SK-N-SH (cell line): ENCODE results near the gene RCSD1. TPM values are rescaled to one million over a fixed set of nuclear protein-coding genes. Genes with fewer than 3 reads are reported as not detected.

Source experiments
- CTCF ChIA-PET: fragments of 300-600, 350-600 bp; formaldehyde crosslinking; extraction: SDS; loops from one replicate; lab custom pipeline; 2021; lab: Yijun Ruan, JAX
- POLR2A ChIA-PET: fragments of 350-600 bp; sonication (Branson Sonifier 250); formaldehyde crosslinking; extraction: SDS; loops from one replicate; lab custom pipeline; 2020; ENCODE audit warnings: antibody characterized with exemption, inconsistent platforms; lab: Yijun Ruan, JAX
- DNase-seq: peaks from one replicate; pipeline ENCODE4 v3.0.0; 2012
- H2AFZ ChIP-seq: fragments of 200-600 bp; sonication (generic); 2 replicates; pipeline ENCODE4 v1.8.1; 2016; ENCODE audit warnings: antibody characterized with exemption, mild to moderate bottlenecking, low read depth
- H3F3A ChIP-seq: fragments of 200-600 bp; sonication (generic); replicated peaks from 2 replicates; pipeline ENCODE3; 2016; ENCODE audit warnings: antibody characterized with exemption, mild to moderate bottlenecking; ENCODE audit not compliant: insufficient read depth
- H3K27ac ChIP-seq, 2 experiments: fragments of 200-500 bp in 1 of 2; fragments of 200-600 bp in 1 of 2; sonication (Bioruptor generic) in 1 of 2; sonication (generic), shearing (Covaris generic) in 1 of 2; 2 replicates each; pipeline versions ENCODE4 v1.5.1 to v1.6.1; 2014 to 2016; ENCODE audit warnings: low read depth in 2 of 2, inconsistent platforms in 1 of 2, low read length in 1 of 2, mild to moderate bottlenecking in 1 of 2, mixed read lengths in 1 of 2
- H3K27me3 ChIP-seq: fragments of 200-600 bp; sonication (generic), shearing (Covaris generic); 2 replicates; pipeline ENCODE4 v1.6.1; 2016; ENCODE audit warnings: mixed run types; ENCODE audit not compliant: insufficient read depth
- H3K36me3 ChIP-seq, 2 experiments: fragments of 200-500 bp in 1 of 2; fragments of 200-600 bp in 1 of 2; sonication (Bioruptor generic) in 1 of 2; sonication (generic) in 1 of 2; replicated peaks in 1 of 2; 2 replicates each; pipeline versions ENCODE3 to v1.5.1; 2014 to 2016; ENCODE audit warnings: low read length in 1 of 2, mild to moderate bottlenecking in 1 of 2; ENCODE audit not compliant: insufficient read depth in 2 of 2, control insufficient read depth in 1 of 2
- H3K4me1 ChIP-seq, 2 experiments: fragments of 200-500 bp in 1 of 2; fragments of 200-600 bp in 1 of 2; sonication (Bioruptor generic) in 1 of 2; sonication (generic), shearing (Covaris generic) in 1 of 2; 2 replicates each; pipeline versions ENCODE4 v1.5.1 to v1.6.1; 2014 to 2016; ENCODE audit warnings: low read depth in 1 of 2, low read length in 1 of 2, mixed run types in 1 of 2; ENCODE audit not compliant: insufficient read depth in 2 of 2, control insufficient read depth in 1 of 2
- H3K4me2 ChIP-seq: fragments of 200-600 bp; sonication (generic), shearing (Covaris generic); 2 replicates; pipeline ENCODE4 v1.6.1; 2017; ENCODE audit warnings: mixed run types
- H3K4me3 ChIP-seq, 2 experiments: fragments of 200-500 bp in 1 of 2; fragments of 200-600 bp in 1 of 2; sonication (Bioruptor generic) in 1 of 2; sonication (generic), shearing (Covaris generic) in 1 of 2; 2 replicates each; pipeline versions ENCODE4 v1.5.1 to v1.8.1; 2014 to 2016; ENCODE audit warnings: low read depth in 2 of 2, inconsistent platforms in 1 of 2, low read length in 1 of 2, mild to moderate bottlenecking in 1 of 2, mixed read lengths in 1 of 2, moderate library complexity in 1 of 2
- H3K79me2 ChIP-seq: fragments of 200-600 bp; sonication (generic); 2 replicates; pipeline ENCODE4 v1.8.1; 2017; ENCODE audit warnings: mild to moderate bottlenecking; ENCODE audit not compliant: insufficient read depth
- H3K9ac ChIP-seq: fragments of 200-600 bp; sonication (generic); 2 replicates; pipeline ENCODE4 v1.6.1; 2017; ENCODE audit warnings: mixed run types
- H3K9me2 ChIP-seq: fragments of 200-600 bp; sonication (generic); 2 replicates; pipeline ENCODE4 v1.6.1; 2017; ENCODE audit warnings: mixed run types
- H3K9me3 ChIP-seq: fragments of 200-600 bp; sonication (generic); 2 replicates; pipeline ENCODE4 v1.6.1; 2017; ENCODE audit warnings: mixed run types, mild to moderate bottlenecking, moderate library complexity
- H4K20me1 ChIP-seq: fragments of 200-600 bp; sonication (generic); 2 replicates; pipeline ENCODE4 v1.6.1; 2017; ENCODE audit warnings: mild to moderate bottlenecking, mixed run types; ENCODE audit not compliant: insufficient read depth
- CHD2 ChIP-seq: fragments of 150-350 bp; IDR thresholded peaks from 2 replicates; pipeline ENCODE4 v1.6.1; 2018; ENCODE audit warnings: low read length; ENCODE audit not compliant: partially characterized antibody
- ELF1 ChIP-seq: IDR thresholded peaks from 2 replicates; pipeline ENCODE4 v1.4.0; 2012
- EP300 ChIP-seq, 2 experiments: IDR thresholded peaks; 2 replicates each; pipeline versions ENCODE4 v1.4.0 to v1.6.1; 2012; ENCODE audit warnings: borderline replicate concordance in 1 of 2, low read depth in 1 of 2, low read length in 1 of 2
- FOXJ3 ChIP-seq: sonication (generic); formaldehyde crosslinking; IDR thresholded peaks from 2 replicates; pipeline ENCODE4 v1.5.1; 2020; ENCODE audit warnings: mild to moderate bottlenecking, missing genetic modification reagents
- GABPA ChIP-seq: IDR thresholded peaks from 2 replicates; pipeline ENCODE4 v1.4.0; 2012; ENCODE audit warnings: low read depth, mild to moderate bottlenecking
- IRF3 ChIP-seq: fragments of 150-350 bp; IDR thresholded peaks from 2 replicates; pipeline ENCODE4 v1.6.1; 2016; ENCODE audit warnings: mild to moderate bottlenecking, low read depth, low read length
- JUND ChIP-seq: IDR thresholded peaks from 2 replicates; pipeline ENCODE4 v1.4.0; 2012
- MXI1 ChIP-seq: IDR thresholded peaks from 2 replicates; pipeline ENCODE4 v1.6.1; 2012; ENCODE audit warnings: mild to moderate bottlenecking, low read depth, low read length, improper control_type of control experiment
- NFIC ChIP-seq: IDR thresholded peaks from 2 replicates; pipeline ENCODE4 v1.4.0; 2012; ENCODE audit warnings: borderline replicate concordance
- POLR2AphosphoS5 ChIP-seq: IDR thresholded peaks from 2 replicates; pipeline ENCODE4 v1.6.1; 2012; ENCODE audit warnings: low read depth, low read length
- RFX5 ChIP-seq: IDR thresholded peaks from 2 replicates; pipeline ENCODE4 v1.6.1; 2012; ENCODE audit warnings: mild to moderate bottlenecking, improper control_type of control experiment, low read length
- RXRA ChIP-seq: IDR thresholded peaks from 2 replicates; pipeline ENCODE4 v1.4.0; 2012; ENCODE audit warnings: low read depth, mild to moderate bottlenecking, borderline replicate concordance
- TAF1 ChIP-seq: IDR thresholded peaks from 2 replicates; pipeline ENCODE4 v1.6.1; 2012; ENCODE audit warnings: low read depth, mild to moderate bottlenecking, low read length, moderate library complexity, borderline replicate concordance
- TCF12 ChIP-seq: IDR thresholded peaks from 2 replicates; pipeline ENCODE4 v1.4.0; 2012
- TEAD4 ChIP-seq: IDR thresholded peaks from 2 replicates; pipeline ENCODE4 v1.4.0; 2012; ENCODE audit warnings: mild to moderate bottlenecking, borderline replicate concordance; ENCODE audit not compliant: insufficient read depth
- YY1 ChIP-seq: IDR thresholded peaks from 2 replicates; pipeline ENCODE4 v1.4.0; 2012; ENCODE audit warnings: low read depth, mild to moderate bottlenecking
- WGBS: methylation state at CpG from one replicate; pipeline ENCODE4 v1.1.6; 2017; ENCODE audit warnings: low lambda C conversion rate; 5-methylcytosine and 5-hydroxymethylcytosine counted together
- polyA plus RNA-seq, 3 experiments: library from polyadenylated mRNA; depleted of rRNA; stranded (reverse); fragments of >200 nt; gene quantifications; 2 replicates each; pipeline ENCODE4 v1.2.3, GENCODE V29; 2012
- TF ChIP-seq, protein P1 (sequence below): fragments of 150-350 bp; IDR thresholded peaks from 2 replicates; pipeline ENCODE4 v1.6.1; 2017; ENCODE audit warnings: antibody characterized with exemption, low read length, low read depth, borderline replicate concordance
- TF ChIP-seq, protein P2 (sequence below): IDR thresholded peaks from 2 replicates; pipeline ENCODE4; 2012

Gene RCSD1
- polyA plus RNA-seq, 1 of the 3 experiments (the other 2 are of a cell fraction): 0.02 TPM

- no peaks in the 10 kb centered on the region for H3K36me3 ChIP-seq
- 93% methylated on average over 10 of the region's 10 CpGs for WGBS
- H3K9me3 ChIP-seq: no peaks in the 10 kb centered on the region
- no peaks in the 10 kb centered on the region for H3K9me2 ChIP-seq
- no peak overlapping the region for H3K4me2 ChIP-seq
- H3K27me3 ChIP-seq: no peaks in the 10 kb centered on the region; the same call in 1 of the 2 replicates
- CTCF ChIA-PET: interaction anchor here (1.0 to 2.7 kb wide), 3 partner anchors 9 to 84 kb away, joined by 3 to 9 read pairs (median 8); no protein-coding TSS in a partner anchor
- no peak for TF ChIP-seq NFIC
- no peak for TF ChIP-seq TEAD4
- TF ChIP-seq EP300 (IDR thresholded peaks at IDR 0.05; ENCODE audit: borderline replicate concordance in 1 of 2, low read depth in 1 of 2, low read length in 1 of 2): no peak
- no peak for TF ChIP-seq TAF1
- no peak for TF ChIP-seq YY1
- TF ChIP-seq, protein P1, sequence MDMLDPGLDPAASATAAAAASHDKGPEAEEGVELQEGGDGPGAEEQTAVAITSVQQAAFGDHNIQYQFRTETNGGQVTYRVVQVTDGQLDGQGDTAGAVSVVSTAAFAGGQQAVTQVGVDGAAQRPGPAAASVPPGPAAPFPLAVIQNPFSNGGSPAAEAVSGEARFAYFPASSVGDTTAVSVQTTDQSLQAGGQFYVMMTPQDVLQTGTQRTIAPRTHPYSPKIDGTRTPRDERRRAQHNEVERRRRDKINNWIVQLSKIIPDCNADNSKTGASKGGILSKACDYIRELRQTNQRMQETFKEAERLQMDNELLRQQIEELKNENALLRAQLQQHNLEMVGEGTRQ: no peak
- TF ChIP-seq IRF3: no peak
- no peak for TF ChIP-seq GABPA
- TF ChIP-seq MXI1: no peak
- TF ChIP-seq RXRA: no peak
- no peak for TF ChIP-seq POLR2AphosphoS5
- TF ChIP-seq JUND: no peak
- no peak for TF ChIP-seq RFX5
- TF ChIP-seq ELF1: no peak
- TF ChIP-seq CHD2: no peak
- no peak for TF ChIP-seq TCF12
- no peak for TF ChIP-seq FOXJ3 (CRISPR knock-in tag)
- H2AFZ ChIP-seq: no peak overlapping the region
- H3K79me2 ChIP-seq: no peaks in the 10 kb centered on the region
- H3K4me1 ChIP-seq: peaks cover 0 to 20% of the 10 kb centered on the region in 2 experiments; a peak in 1 of 4 replicates
- H4K20me1 ChIP-seq: no peaks in the 10 kb centered on the region
- no peak for DNase-seq
- H3K4me3 ChIP-seq: no peak overlapping the region
- H3K27ac ChIP-seq: no peak overlapping the region
- H3K9ac ChIP-seq: no peak overlapping the region
- POLR2A ChIA-PET: no interaction called here
- H3F3A ChIP-seq: no peaks in the 10 kb centered on the region
These were observed 48.4 kb downstream of the RCSD1 start for GRCh38 chr1:167678422-167678821.

DNA sequence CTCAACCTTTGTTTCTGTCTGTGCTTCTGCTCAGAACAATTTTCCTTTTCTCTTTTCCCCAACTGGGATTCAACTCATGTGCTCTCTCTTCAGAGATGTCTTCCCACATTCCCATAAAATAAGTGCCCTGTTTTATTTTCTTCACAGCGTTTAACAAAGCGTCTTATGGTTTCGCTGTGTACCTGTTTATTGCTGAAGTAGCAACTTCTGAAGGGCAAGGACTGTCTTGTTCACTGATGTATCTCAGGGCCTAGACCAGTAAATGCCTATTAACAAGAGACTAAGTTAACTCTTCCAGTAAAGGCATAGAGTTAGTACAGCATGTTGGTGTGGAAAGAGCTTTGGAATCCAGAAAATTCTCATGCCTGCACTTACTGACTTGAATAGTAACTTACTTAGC lies 48.8 kb downstream of the RCSD1 start:
- DNase-seq: no peak
- Histone ChIP-seq H3K9me3 (no peaks in the 10 kb centered on the region), H3K36me3 (no peaks in the 10 kb centered on the region), H3K4me1 (peaks cover 3 to 25% of the 10 kb centered on the region in 2 experiments; a peak in 3 of 4 replicates), H3K9ac (no peak overlapping the region), H3F3A (no peaks in the 10 kb centered on the region), H3K27ac (no peak overlapping the region), H3K79me2 (no peaks in the 10 kb centered on the region), H3K4me2 (no peak overlapping the region), H3K27me3 (no peaks in the 10 kb centered on the region; the same call in 1 of the 2 replicates), H3K4me3 (no peak overlapping the region), H3K9me2 (no peaks in the 10 kb centered on the region), H2AFZ (no peak overlapping the region), H4K20me1 (no peaks in the 10 kb centered on the region)
- CTCF ChIA-PET: interaction anchor here (1.9 to 2.7 kb wide), 2 partner anchors 9 to 79 kb away, joined by 8 to 9 read pairs; no protein-coding TSS in a partner anchor
- POLR2A ChIA-PET: no interaction called here
- WGBS: 97% methylated on average over 3 of the region's 3 CpGs
- TF ChIP-seq, protein P2, sequence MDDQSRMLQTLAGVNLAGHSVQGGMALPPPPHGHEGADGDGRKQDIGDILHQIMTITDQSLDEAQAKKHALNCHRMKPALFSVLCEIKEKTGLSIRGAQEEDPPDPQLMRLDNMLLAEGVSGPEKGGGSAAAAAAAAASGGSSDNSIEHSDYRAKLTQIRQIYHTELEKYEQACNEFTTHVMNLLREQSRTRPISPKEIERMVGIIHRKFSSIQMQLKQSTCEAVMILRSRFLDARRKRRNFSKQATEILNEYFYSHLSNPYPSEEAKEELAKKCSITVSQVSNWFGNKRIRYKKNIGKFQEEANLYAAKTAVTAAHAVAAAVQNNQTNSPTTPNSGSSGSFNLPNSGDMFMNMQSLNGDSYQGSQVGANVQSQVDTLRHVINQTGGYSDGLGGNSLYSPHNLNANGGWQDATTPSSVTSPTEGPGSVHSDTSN: no peak
- TF ChIP-seq TAF1 (no peak), RFX5 (no peak), TEAD4 (no peak)
